Lower lobe of right lung (tissue), 2 donors: ENCODE measurements around the gene ACAP2. TPM values are rescaled to one million over a fixed set of nuclear protein-coding genes. Genes with fewer than 3 reads are reported as not detected.

Experiments
- ATAC-seq, 2 donors: fragments of 200-7000 bp; cut with Tn5 transposase; one replicate each; pipeline ENCODE4 v1.9.1; 2020 to 2022; ENCODE audit warnings: mild to moderate bottlenecking in 2 of 2, moderate library complexity in 2 of 2
- DNase-seq: peaks from one replicate; pipeline ENCODE4 v3.0.0-alpha.2; 2020
- H3K27ac ChIP-seq: fragments of 200-600 bp; one replicate; pipeline ENCODE4 v1.8.0; 2022
- H3K27me3 ChIP-seq: fragments of 200-600 bp; one replicate; pipeline ENCODE4 v1.8.0; 2022; ENCODE audit warnings: low read depth
- H3K36me3 ChIP-seq: fragments of 200-600 bp; one replicate; pipeline ENCODE4 v1.8.0; 2022; ENCODE audit warnings: mild to moderate bottlenecking
- H3K4me1 ChIP-seq: fragments of 200-600 bp; one replicate; pipeline ENCODE4 v1.8.0; 2022
- H3K4me3 ChIP-seq: fragments of 200-600 bp; one replicate; pipeline ENCODE4 v1.8.0; 2022; ENCODE audit warnings: mild to moderate bottlenecking
- H3K9me3 ChIP-seq: fragments of 200-600 bp; one replicate; pipeline ENCODE4 v1.8.0; 2022
- CTCF ChIP-seq: fragments of 200-600 bp; IDR thresholded peaks from one replicate; pipeline ENCODE4 v1.8.0; 2022; ENCODE audit warnings: antibody characterized with exemption, mild to moderate bottlenecking
- intact Hi-C: fragments of 100-400 bp; cut with DNase I; formaldehyde crosslinking; loops from one replicate; pipeline ENCODE4 v1.11.0; 2022
- total RNA-seq: library from RNA; stranded (reverse); fragmentation: NEBNext Ultra II Directional; extraction: Animal tissue kit (Norgen Biotek cat#: 25700); gene quantifications from one replicate; pipeline ENCODE4 v1.2.1, GENCODE V29; 2021
- donor health status: DM: no; HTN: yes; CAD: no; lungs with severe emphysema.

Gene ACAP2
- total RNA-seq, 1 donor from 2014 or later: 68.9 TPM

GRCh38 chr3:195448205-195448875 is 5.5 kb upstream of the ACAP2 start:
- no peak for ATAC-seq
- H3K27me3 ChIP-seq: no peaks in the 10 kb centered on the region
- H3K4me3 ChIP-seq: no peak overlapping the region
- no peaks in the 10 kb centered on the region for H3K9me3 ChIP-seq
- H3K27ac ChIP-seq: no peak overlapping the region
- no peak for DNase-seq
- peaks cover 20% of the 10 kb centered on the region for H3K4me1 ChIP-seq
- no peak for TF ChIP-seq CTCF
- intact Hi-C loops: no loop called here
- no peaks in the 10 kb centered on the region for H3K36me3 ChIP-seq

GRCh38 chr3:195447201-195447600 is 4.4 kb upstream of the ACAP2 start:
- H3K27ac ChIP-seq: no peak overlapping the region
- ATAC-seq (no peak), DNase-seq (no peak)
- TF ChIP-seq CTCF: no peak
- no peaks in the 10 kb centered on the region for H3K36me3 ChIP-seq
- no peak overlapping the region for H3K4me3 ChIP-seq
- no peaks in the 10 kb centered on the region for H3K9me3 ChIP-seq
- H3K27me3 ChIP-seq: no peaks in the 10 kb centered on the region
- peaks cover 21% of the 10 kb centered on the region for H3K4me1 ChIP-seq
- intact Hi-C loops: no loop called here

- no peak for TF ChIP-seq CTCF
- DNase-seq: no peak
- Histone ChIP-seq H3K27ac (no peak overlapping the region), H3K4me3 (no peak overlapping the region), H3K4me1 (peaks cover 21% of the 10 kb centered on the region), H3K9me3 (no peaks in the 10 kb centered on the region), H3K36me3 (no peaks in the 10 kb centered on the region), H3K27me3 (no peaks in the 10 kb centered on the region)
- ATAC-seq: no peak
- intact Hi-C loops: no loop called here
These were observed 3.5 kb upstream of the ACAP2 start for GRCh38 chr3:195446359-195446758.

GRCh38 chr3:195445885-195446284 is 3.1 kb upstream of the ACAP2 start:
- H3K4me3 ChIP-seq: no peak overlapping the region
- DNase-seq (no peak), ATAC-seq (no peak)
- no peaks in the 10 kb centered on the region for H3K36me3 ChIP-seq
- peaks cover 21% of the 10 kb centered on the region for H3K4me1 ChIP-seq
- no peaks in the 10 kb centered on the region for H3K9me3 ChIP-seq
- no peaks in the 10 kb centered on the region for H3K27me3 ChIP-seq
- intact Hi-C loops: no loop called here
- TF ChIP-seq CTCF: no peak
- no peak overlapping the region for H3K27ac ChIP-seq

GRCh38 chr3:195443391-195443989 is 670 bp upstream of the ACAP2 start:
- peak overlapping the region; percentile 92 for H3K4me3 ChIP-seq
- TF ChIP-seq CTCF: no peak
- peaks cover 38% of the 10 kb centered on the region for H3K4me1 ChIP-seq
- no peak for DNase-seq
- H3K9me3 ChIP-seq: no peaks in the 10 kb centered on the region
- no peak for ATAC-seq
- H3K27ac ChIP-seq: peak overlapping the region; percentile 98
- intact Hi-C loops: no loop called here
- H3K36me3 ChIP-seq: no peaks in the 10 kb centered on the region
- no peaks in the 10 kb centered on the region for H3K27me3 ChIP-seq
